Panc1 (cell line): ENCODE measurements around the gene AFDN. TPM values are rescaled to one million over a fixed set of nuclear protein-coding genes. Genes with fewer than 3 reads are reported as not detected.

Experiments used
- ATAC-seq: fragments of 200-7000 bp; cut with Tn5 transposase; 2 replicates; pipeline ENCODE4 v1.9.1; 2020; ENCODE audit warnings: mild to moderate bottlenecking, moderate library complexity
- BruUV-seq: library from RNA; stranded (reverse); fragments of 400-500 nt; replicated peaks from 2 replicates; lab custom pipeline; 2021; lab: Mats Ljungman, UMichigan
- CTCF ChIA-PET: fragments of 300-600 bp; sonication (Branson Sonifier 250); formaldehyde crosslinking; loops from one replicate; lab custom pipeline; 2022; ENCODE audit warnings: antibody characterized with exemption; lab: Charles Lee
- POLR2A ChIA-PET: fragments of 300-600 bp; sonication (Branson Sonifier 250); formaldehyde crosslinking; loops from one replicate; lab custom pipeline; 2022; ENCODE audit warnings: antibody characterized with exemption; lab: Charles Lee
- DNase-seq: peaks from one replicate; pipeline ENCODE4 v3.0.0-alpha.2; 2010; ENCODE audit warnings: low read depth, low spot score
- H3K27ac ChIP-seq: 2 replicates; pipeline ENCODE4 v1.5.1; 2011; ENCODE audit warnings: mild to moderate bottlenecking, low read length, inconsistent platforms
- H3K27me3 ChIP-seq: fragments of 200-500 bp; sonication (Bioruptor generic); 2 replicates; pipeline ENCODE4 v1.6.0; 2014; ENCODE audit warnings: low read length, inconsistent platforms; ENCODE audit not compliant: control insufficient read depth, insufficient read depth
- H3K36me3 ChIP-seq: fragments of 200-500 bp; sonication (Bioruptor generic); 2 replicates; pipeline ENCODE4 v1.5.1; 2014; ENCODE audit warnings: inconsistent platforms, mild to moderate bottlenecking, low read length, moderate library complexity; ENCODE audit not compliant: control insufficient read depth, insufficient read depth
- H3K4me1 ChIP-seq: 2 replicates; pipeline ENCODE4 v1.5.1; 2011; ENCODE audit warnings: inconsistent platforms, mild to moderate bottlenecking, low read length, moderate library complexity; ENCODE audit not compliant: control insufficient read depth, insufficient read depth
- H3K4me3 ChIP-seq, 2 experiments: 2 replicates each; pipeline ENCODE4 v1.5.1; 2011 to 2012; ENCODE audit warnings: low read depth in 2 of 2, low read length in 2 of 2, mild to moderate bottlenecking in 2 of 2, inconsistent platforms in 1 of 2, moderate library complexity in 1 of 2
- H3K9me3 ChIP-seq: fragments of 200-500 bp; sonication (Bioruptor generic); 2 replicates; pipeline ENCODE4 v1.5.1; 2014; ENCODE audit warnings: low read depth, mild to moderate bottlenecking, inconsistent platforms, low read length, moderate library complexity; ENCODE audit not compliant: control insufficient read depth, insufficient read depth
- POLR2AphosphoS5 ChIP-seq: IDR thresholded peaks from 2 replicates; pipeline ENCODE4 v1.6.1; 2012; ENCODE audit warnings: mild to moderate bottlenecking, low read depth, low read length, moderate library complexity
- SIN3A ChIP-seq: IDR thresholded peaks from 2 replicates; pipeline ENCODE4 v1.6.1; 2012; ENCODE audit warnings: low read depth, mild to moderate bottlenecking, low read length, moderate library complexity, borderline replicate concordance; ENCODE audit not compliant: insufficient read depth
- TCF7L2 ChIP-seq: IDR thresholded peaks from 2 replicates; pipeline ENCODE4 v1.6.1; 2011; ENCODE audit warnings: mild to moderate bottlenecking, low read depth, low read length, inconsistent platforms
- in situ Hi-C: cut with HindIII; loops from 2 replicates; pipeline ENCODE4 v1.10.0; 2016; ENCODE audit warnings: low sequenced_read_pairs, low pct_unique_long_range_greater_than_20kb
- intact Hi-C: fragments of 100-400 bp; cut with micrococcal nuclease; formaldehyde crosslinking; loops from one replicate; pipeline ENCODE4 v1.10.0; 2022; ENCODE audit not compliant: unreplicated experiment
- total RNA-seq: library from RNA; stranded (reverse); gene quantifications from one replicate; pipeline ENCODE4 v1.2.1, GENCODE V29; 2021; ENCODE audit not compliant: unreplicated experiment
- TF ChIP-seq, protein P1 (sequence below), 2 experiments: IDR thresholded peaks; 2 replicates each; pipeline ENCODE4 v1.6.1; 2011 to 2012; ENCODE audit warnings: low read depth in 2 of 2, control low read depth in 1 of 2, low read length in 1 of 2, mild to moderate bottlenecking in 1 of 2, moderate library complexity in 1 of 2; ENCODE audit not compliant: insufficient read depth in 1 of 2
- TF ChIP-seq, protein P2 (sequence below): fragments of 450-650 bp; IDR thresholded peaks from 2 replicates; pipeline ENCODE4 v1.5.1; 2017; ENCODE audit warnings: mild to moderate bottlenecking

AFDN gene
- total RNA-seq, 1 experiment from 2014 or later: 143 TPM

GRCh38 chr6:167881327-167881726, 54.6 kb downstream of the AFDN start:
- Histone ChIP-seq H3K4me3 (no peak overlapping the region), H3K36me3 (peaks cover 17% of the 10 kb centered on the region), H3K27me3 (no peaks in the 10 kb centered on the region), H3K9me3 (no peaks in the 10 kb centered on the region), H3K27ac (no peak overlapping the region), H3K4me1 (no peaks in the 10 kb centered on the region)
- ChIA-PET POLR2A (no interaction called here), CTCF (no interaction called here)
- DNase-seq: no peak
- no TSS peak for BruUV-seq
- intact Hi-C loops (no loop called here), in situ Hi-C loops (no loop called here)
- no peak for TF ChIP-seq TCF7L2
- ATAC-seq: no peak

DNA sequence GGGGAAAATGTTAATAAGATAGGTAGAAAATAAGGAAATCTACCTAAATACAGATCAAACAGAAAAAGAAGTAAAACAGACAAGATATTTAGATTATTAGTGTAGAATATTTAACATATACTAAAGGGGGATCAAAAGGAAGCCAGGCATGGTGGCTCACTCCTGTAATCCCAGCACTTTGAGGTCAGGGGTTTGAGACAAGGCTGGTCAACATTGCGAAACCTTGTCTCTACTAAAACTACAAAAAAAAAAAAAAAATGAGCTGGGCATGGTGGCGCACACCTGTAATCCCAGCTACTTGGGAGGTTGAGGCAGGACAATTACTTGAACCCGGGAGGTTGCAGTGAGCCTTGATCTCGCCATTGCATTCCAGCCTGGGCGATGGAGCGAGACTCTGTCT, 55.5 kb downstream of the AFDN start:
- in situ Hi-C loops: no loop called here
- H3K9me3 ChIP-seq: no peaks in the 10 kb centered on the region
- peaks cover 15% of the 10 kb centered on the region for H3K36me3 ChIP-seq
- ChIA-PET POLR2A (interaction anchor here (0.6 kb wide), 1 partner anchor 33 kb away, joined by 3 read pairs; no protein-coding TSS in a partner anchor), CTCF (no interaction called here)
- H3K27ac ChIP-seq: no peak overlapping the region
- no peaks in the 10 kb centered on the region for H3K4me1 ChIP-seq
- no peak for ATAC-seq
- no peak overlapping the region for H3K4me3 ChIP-seq
- BruUV-seq: no TSS peak
- intact Hi-C loops: no loop called here
- no peak for TF ChIP-seq POLR2AphosphoS5
- TF ChIP-seq, protein P1, sequence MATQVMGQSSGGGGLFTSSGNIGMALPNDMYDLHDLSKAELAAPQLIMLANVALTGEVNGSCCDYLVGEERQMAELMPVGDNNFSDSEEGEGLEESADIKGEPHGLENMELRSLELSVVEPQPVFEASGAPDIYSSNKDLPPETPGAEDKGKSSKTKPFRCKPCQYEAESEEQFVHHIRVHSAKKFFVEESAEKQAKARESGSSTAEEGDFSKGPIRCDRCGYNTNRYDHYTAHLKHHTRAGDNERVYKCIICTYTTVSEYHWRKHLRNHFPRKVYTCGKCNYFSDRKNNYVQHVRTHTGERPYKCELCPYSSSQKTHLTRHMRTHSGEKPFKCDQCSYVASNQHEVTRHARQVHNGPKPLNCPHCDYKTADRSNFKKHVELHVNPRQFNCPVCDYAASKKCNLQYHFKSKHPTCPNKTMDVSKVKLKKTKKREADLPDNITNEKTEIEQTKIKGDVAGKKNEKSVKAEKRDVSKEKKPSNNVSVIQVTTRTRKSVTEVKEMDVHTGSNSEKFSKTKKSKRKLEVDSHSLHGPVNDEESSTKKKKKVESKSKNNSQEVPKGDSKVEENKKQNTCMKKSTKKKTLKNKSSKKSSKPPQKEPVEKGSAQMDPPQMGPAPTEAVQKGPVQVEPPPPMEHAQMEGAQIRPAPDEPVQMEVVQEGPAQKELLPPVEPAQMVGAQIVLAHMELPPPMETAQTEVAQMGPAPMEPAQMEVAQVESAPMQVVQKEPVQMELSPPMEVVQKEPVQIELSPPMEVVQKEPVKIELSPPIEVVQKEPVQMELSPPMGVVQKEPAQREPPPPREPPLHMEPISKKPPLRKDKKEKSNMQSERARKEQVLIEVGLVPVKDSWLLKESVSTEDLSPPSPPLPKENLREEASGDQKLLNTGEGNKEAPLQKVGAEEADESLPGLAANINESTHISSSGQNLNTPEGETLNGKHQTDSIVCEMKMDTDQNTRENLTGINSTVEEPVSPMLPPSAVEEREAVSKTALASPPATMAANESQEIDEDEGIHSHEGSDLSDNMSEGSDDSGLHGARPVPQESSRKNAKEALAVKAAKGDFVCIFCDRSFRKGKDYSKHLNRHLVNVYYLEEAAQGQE (IDR thresholded peaks at IDR 0.05; ENCODE audit: insufficient read depth in 1 of 2, low read depth in 2 of 2, low read length in 1 of 2): no peak
- no peak for TF ChIP-seq SIN3A
- TF ChIP-seq TCF7L2: no peak
- TF ChIP-seq, protein P2, sequence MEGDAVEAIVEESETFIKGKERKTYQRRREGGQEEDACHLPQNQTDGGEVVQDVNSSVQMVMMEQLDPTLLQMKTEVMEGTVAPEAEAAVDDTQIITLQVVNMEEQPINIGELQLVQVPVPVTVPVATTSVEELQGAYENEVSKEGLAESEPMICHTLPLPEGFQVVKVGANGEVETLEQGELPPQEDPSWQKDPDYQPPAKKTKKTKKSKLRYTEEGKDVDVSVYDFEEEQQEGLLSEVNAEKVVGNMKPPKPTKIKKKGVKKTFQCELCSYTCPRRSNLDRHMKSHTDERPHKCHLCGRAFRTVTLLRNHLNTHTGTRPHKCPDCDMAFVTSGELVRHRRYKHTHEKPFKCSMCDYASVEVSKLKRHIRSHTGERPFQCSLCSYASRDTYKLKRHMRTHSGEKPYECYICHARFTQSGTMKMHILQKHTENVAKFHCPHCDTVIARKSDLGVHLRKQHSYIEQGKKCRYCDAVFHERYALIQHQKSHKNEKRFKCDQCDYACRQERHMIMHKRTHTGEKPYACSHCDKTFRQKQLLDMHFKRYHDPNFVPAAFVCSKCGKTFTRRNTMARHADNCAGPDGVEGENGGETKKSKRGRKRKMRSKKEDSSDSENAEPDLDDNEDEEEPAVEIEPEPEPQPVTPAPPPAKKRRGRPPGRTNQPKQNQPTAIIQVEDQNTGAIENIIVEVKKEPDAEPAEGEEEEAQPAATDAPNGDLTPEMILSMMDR: no peak
- no peak for DNase-seq
- no peaks in the 10 kb centered on the region for H3K27me3 ChIP-seq

- intact Hi-C loops: no loop called here
- no peaks in the 10 kb centered on the region for H3K4me1 ChIP-seq
- no peak overlapping the region for H3K27ac ChIP-seq
- H3K36me3 ChIP-seq: peaks cover 16% of the 10 kb centered on the region
- BruUV-seq: no TSS peak
- ChIA-PET POLR2A (no interaction called here), CTCF (no interaction called here)
- in situ Hi-C loops: no loop called here
- H3K4me3 ChIP-seq: no peak overlapping the region
- H3K9me3 ChIP-seq: no peaks in the 10 kb centered on the region
- H3K27me3 ChIP-seq: no peaks in the 10 kb centered on the region
- no peak for DNase-seq
- TF ChIP-seq, protein P2: no peak
- TF ChIP-seq TCF7L2 (no peak), SIN3A (no peak), POLR2AphosphoS5 (no peak)
- TF ChIP-seq, protein P1 (IDR thresholded peaks at IDR 0.05; ENCODE audit: insufficient read depth in 1 of 2, low read depth in 2 of 2, low read length in 1 of 2): no peak
- no peak for ATAC-seq
These were observed 61.4 kb downstream of the AFDN start for GRCh38 chr6:167888098-167888497.
